Muscle of back (tissue), 11 donors: Measurements from ENCODE around the gene EXD3. TPM values are rescaled to one million over a fixed set of nuclear protein-coding genes. Genes with fewer than 3 reads are reported as not detected.

ENCODE experiments used
- DNase-seq, 3 donors: peaks; one replicate each; pipeline versions ENCODE4 v3.0.0 to v3.0.0-alpha.2; 2013
- polyA plus RNA-seq, 10 donors: library from polyadenylated mRNA; unstranded; fragments of 120-200 nt; gene quantifications; one replicate each; pipeline ENCODE4 v1.2.1, GENCODE V29; 2013; ENCODE audit not compliant: insufficient read length in 10 of 10

EXD3 gene
- polyA plus RNA-seq, 10 donors: 8.2 to 14.1 (median 9.3) TPM

DNA sequence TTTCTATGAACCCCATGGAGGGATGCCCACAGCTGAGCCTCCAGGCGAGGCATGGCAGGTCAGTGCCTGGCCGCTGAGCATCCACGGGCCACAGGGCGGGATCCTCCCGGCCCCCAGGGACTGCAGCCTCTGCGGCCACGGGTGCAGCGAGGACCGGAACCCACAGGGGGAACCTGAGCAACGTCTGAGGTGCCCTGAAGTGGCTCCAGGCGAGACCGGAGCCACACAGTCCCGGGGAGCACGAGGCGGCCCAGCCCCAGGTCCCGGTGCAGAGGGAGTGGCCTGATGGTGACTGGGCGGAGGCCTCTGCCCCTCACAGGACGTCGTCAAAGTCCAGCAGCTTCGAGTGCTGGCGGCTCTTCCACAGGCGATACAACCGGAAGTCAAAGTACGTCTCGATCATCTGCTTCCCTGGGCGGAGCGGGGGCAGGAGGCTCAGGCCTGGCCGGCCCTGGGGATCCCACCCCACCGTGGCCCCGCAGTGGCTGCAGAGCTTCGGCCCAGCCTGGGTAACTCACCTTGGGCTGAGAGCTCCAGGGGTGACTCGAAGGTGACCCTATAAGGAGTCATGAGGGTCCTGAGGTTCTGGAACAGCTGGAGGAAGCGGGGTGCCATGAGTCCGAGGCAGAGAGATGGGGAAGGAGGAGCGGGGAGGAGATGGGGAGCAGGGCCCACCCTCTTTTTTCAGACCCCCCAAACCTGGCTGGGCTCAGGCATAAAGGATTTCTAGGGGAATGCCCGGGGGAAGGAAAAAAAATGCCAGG is 26.3 kb upstream of the EXD3 start:
- DNase-seq: no peak

DNA sequence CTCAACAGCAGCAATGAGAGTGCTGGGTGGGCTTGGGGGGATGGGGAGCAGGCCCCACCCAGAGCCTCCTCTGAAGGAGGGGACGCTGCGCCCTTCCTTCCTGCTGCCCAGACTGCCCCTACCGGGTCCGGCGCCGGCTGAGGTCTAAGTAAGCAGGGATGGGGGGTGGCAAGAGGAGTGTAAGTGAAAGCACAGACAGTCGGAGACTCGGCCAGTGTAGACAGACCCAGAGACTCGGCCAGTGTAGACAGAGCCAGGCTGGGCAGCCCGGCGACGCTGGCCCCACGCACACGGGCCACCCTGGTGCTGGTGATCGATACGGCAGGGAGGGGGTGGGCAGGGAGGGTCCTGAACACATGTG is 25.6 kb upstream of the EXD3 start:
- no peak for DNase-seq

GRCh38 chr9:137447722-137448601 is 25.0 kb upstream of the EXD3 start:
- no peak for DNase-seq

- peak in 1 of 3 donors; percentile 59 for DNase-seq
These were observed 24.0 kb upstream of the EXD3 start for GRCh38 chr9:137446851-137447471.

DNA sequence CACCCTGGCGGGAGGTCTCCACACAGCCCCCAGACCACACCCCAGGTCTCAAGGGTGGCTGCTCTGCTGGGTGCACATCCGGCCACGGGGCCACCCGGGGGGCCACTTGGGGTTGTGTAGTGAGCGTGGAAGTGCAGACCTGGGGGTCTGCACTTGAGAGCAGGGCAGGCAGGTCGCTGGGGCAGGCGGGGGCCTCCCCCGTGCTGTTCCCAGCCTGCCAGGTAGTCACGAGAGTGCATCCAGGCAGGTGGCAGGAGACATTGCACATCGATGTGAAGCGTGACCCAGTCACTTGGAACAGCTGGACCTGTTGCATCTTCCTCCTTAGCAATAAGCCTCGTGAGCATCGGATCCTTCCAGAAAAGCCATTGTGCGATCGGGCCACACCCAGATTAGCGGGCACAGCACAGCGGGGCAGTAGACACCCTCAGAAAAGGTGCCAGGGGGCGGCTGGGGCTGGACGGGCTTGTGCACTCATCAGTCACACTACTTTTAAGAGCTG is 23.0 kb upstream of the EXD3 start:
- DNase-seq: peak in 1 of 3 donors; percentile 30

- peak; percentile 63 to 83 (median 69) for DNase-seq
These were observed 22.4 kb upstream of the EXD3 start for GRCh38 chr9:137445275-137445807.

DNA sequence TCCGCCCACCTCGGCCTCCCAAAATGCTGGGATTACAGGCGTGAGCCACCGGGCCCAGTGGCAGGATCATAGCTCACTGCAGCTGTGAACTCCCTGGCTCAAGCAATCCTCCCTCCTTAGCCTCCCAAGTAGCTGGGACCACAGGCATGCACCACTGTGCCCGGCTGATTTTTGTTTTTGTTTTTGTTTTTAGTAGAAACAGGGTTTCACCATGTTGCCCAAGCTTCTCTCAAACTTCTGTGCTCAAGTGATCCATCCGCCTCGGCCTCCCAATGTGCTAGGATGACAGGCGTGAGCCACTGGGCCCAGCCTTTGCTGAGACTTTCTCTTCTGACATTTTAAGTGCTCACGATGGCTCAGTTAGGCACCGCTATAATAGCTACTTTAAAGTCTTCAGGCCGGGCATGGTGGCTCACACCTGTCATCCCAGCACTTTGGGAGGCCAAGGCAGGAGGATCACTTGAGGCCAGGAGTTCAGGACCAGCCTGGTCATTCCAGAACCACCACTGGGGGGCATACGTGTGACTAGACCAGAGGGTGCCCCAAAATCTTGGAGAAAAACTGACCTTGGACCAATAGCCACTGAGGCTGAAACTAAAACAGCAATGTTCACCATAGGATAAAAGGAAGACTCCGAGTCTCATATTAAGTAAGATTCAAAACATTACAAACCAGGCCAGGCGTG is 21.3 kb upstream of the EXD3 start:
- DNase-seq: no peak

DNA sequence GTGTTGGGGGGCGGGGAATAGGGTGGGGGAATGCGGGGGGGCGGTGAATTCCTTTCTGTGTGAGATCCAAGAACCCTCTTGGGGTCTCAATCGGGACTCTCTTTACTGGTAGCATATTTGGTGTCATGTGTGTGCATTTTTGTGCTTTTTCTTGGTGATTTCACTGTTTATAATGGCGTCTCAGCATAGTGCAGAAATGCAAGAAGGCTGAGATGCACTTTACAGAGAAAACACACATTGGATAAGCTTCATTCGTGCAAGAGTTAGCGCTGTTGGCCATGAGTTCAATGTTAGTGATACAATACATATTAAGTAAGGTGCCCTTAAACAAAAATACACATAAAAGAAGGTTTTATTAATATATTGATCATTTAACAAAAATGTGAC is 19.0 kb upstream of the EXD3 start:
- no peak for DNase-seq

DNA sequence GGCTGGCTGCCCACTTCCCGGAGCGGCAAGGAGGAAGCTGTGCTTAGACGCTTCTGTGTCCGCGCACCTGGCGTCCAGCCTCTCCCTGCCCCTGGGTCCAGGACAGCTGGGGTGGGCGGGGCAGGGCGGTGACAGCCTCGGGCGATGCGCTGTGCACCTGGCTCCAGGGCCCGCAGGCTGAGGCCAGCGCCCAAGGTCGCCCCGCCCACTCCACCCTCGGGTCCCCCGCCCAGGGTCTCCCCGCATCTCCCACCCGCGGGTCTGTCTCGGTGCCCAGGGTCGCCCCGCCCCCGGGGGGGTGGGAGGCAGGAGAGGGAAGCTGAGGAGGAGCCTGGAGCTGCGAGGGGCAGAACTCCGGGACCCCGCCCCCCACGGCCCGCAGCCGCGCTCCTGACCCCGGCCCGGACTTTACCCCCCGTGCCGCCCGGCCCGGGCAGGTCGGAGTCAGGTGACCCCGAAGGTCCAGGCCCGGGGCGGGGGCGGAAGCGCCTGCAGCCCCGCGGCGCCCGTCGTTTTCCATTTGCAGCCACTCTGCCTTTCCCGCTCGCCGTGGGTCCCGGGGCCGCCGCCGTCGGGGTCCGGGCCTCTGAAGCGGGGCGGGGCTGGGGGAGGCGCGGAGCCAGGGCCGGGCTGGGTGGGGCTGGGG is 18.4 kb upstream of the EXD3 start, which contains the start of gene ENTPD8:
TSS of gene ENTPD8 (minus strand) at position 69 of the 646 bp plus-strand sequence. CDS start 3,072 bp downstream, outside the sequence.
- peak in 1 of 3 donors; percentile 80 for DNase-seq

- no peak for DNase-seq
These were observed 16.3 kb upstream of the EXD3 start for GRCh38 chr9:137439158-137439714.

DNA sequence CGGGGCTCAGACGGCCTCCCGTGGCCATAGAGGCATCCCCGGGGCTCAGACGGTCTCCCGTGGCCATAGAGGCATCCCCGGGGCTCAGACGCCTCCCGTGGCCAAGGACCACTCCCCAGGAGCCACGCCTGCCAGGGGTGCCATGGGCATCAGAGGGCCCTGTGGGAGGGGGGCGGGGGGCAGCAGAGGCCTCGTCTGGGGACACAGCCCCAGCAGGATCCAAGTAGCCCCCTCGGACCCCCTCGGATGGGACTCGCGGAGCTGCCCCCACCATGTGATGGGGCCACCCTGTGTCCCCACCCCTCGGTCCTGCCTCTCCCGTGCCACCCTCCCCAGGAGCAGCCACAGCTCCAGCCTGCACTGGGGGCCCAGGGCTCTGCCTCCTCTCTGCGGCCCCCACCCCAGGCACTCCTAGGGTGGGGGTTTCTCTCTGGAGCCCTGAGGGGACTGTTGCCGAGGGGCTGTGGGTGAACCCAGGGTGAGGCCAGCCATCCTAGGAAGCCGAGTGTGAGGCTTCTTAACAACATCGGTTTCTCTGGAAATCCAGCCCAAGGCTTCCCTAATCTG is 15.7 kb upstream of the EXD3 start:
- DNase-seq: no peak

DNA sequence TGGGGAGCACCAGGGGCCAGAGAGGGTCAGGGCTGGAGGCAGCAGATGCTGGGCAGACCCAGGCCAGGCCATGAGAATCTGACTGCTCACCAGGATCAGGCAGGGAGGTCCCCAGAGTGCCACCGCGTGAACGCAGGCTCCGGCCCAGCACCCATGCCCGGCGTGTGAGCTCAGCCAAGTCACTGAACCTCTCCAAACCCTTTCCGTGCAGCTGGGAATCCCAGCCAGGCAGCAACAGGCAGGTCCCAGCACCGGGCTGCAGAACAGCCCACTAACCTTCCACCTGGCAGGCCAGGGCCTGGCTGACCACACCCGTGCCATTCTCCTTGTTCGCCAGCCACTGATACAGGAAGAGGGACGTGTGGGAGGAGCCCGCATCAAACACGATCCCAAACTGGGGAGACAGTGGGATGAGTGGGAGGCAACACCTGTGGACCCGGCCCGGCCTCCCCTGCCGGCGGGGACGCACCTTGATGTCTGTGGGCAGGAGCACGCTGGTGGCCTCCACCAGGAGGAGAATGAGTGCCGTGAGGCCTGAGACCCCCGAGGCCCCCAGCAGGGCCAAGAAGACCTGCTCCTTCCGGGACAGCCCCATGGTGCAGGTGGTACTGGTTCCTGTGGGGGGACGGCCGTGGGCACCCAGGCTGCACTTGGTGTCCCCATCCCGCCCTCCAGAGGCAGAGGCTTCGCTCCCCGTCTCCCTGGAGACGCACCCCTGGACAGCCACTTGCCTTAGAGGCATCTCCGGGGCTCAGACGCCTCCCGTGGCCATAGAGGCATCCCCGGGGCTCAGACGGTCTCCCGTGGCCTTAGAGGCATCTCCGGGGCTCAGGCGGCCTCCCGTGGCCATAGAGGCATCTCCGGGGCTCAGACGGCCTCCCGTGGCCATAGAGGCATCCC is 15.0 kb upstream of the EXD3 start:
- no peak for DNase-seq

DNA sequence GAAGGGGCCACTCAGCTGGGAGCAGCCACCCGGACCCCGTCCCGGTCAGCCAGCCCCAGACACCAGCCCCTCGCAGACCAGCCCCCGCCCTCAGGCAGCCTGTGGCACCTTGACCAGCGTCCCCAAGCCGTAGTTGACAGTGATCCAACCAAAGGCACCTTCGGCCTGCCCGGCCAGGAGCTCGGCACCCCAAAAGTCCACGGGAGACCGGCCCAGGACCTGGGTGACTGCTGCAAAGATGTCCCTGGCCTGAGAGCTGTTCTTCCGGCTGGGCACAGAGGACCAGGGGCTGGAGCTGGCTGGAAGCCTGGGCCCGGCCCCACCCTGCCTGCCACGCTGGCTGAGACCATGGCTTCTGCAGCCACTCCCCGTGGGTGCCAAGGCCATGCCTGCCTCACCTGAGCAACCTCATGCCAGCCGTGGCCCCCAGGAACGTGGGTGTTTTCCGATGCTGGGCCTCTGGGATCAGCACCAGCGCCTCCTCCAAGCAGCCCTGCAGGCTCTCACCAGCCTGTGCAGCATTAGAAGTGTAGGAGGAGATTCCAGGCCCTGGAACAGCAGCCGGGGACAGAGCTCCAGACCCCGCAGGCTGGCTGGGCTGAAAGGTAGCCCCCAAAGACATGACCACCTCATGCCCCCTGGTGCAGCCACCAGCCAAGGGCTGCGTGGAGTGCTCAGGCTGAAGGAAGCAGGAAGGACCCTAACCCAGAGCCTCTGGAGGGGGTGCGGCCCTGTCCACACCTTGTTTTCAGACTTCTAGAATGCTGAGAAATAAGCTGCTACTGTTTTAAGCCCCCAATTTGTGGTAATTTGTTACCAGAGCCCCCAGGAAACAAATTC is 14.0 kb upstream of the EXD3 start:
- DNase-seq: no peak

DNA sequence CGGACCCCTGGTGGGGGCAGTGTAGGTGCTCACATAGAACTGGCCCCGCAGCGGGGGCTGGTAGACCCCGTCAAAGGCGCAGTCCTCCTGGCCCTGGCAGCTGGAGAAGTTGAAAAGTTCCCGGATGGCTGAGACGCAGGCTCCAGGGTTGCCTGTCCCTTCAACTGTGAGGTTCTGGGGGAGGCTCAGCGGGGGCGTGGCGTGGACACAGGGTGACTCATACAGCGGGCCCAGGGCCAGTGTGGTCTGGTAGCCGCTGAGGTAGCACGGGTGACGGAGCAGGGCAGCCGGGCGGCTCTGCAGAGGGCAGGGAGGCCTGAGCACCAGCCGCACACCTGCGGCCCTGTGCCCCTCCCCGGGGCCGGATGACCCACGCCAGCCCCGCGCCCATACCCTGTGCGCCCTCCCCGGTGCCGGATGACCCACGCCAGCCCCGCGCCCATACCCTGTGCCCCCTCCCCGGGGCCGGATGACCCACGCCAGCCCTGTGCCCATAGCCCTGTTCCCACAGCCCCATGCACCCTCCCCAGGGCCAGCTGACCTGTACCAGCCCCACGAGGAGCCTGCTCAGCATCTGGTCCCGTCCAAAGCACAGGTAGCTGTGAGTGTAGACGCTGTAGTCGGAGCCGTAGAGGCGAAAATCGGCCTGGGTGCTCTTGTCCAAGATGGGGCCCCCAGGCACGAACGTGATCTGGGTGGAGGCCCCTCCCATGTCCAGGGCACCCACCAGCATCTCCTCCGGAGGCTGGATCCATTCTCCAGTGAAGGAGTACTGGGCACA is 13.2 kb upstream of the EXD3 start:
- no peak for DNase-seq

GRCh38 chr9:137435381-137435891 is 12.5 kb upstream of the EXD3 start:
- DNase-seq: no peak

DNA sequence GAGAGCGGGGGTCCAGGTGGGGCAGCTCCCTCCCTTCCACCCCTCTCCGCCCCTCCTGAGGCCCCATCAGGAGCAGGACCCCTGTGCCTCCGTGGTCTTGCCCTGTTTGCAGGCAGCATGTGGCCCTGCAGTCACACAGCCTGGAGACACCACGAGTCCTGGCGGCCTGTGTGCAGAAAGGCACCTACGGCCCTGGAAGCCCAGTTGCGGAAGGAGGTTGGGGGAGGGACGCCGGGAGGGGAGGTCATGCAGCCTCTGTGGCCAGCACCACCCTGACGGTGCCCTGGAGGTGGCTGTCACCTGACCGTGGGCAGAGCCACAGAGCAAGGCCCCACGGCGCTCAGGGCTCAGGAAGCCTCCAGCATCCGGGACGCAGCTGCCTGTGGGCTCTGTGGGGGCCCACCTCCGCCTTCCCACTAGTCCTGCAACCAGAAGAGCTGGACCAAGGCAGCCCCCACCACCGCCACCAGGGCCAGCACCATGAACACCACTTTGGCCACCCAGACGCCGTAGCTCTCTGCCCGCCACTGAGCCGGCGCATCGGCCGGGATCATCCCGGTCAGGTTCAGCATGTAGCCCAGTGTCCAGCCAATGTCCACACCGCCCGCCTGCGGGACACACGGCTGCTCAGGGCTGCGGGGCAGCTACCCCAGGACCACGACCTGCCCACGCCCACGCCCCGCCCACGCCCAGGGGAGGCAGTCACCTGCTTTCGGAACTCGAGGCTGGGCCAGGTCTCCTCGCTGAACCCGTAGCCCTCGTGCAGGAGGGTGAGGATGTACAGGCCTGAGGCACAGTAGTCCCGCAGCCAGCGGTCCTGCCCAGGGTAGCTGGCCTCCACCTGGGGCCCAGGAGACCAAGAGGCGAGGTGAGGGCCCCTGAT is 11.8 kb upstream of the EXD3 start:
- no peak for DNase-seq
